WERI-Rb-1 (cell line): Measurements from ENCODE around the gene WNT5A.

Experiments used
- DNase-seq: peaks from one replicate; pipeline ENCODE4 v3.0.0-alpha.2; 2020
- H3K27ac ChIP-seq: fragments of 250-450 bp; sonication (Bioruptor Pico); 2 replicates; pipeline ENCODE4 v1.5.1; 2020; ENCODE audit warnings: mild to moderate bottlenecking, moderate library complexity
- H3K27me3 ChIP-seq: fragments of 250-450 bp; sonication (Bioruptor Pico); 2 replicates; pipeline ENCODE4 v1.5.1; 2021; ENCODE audit warnings: mild to moderate bottlenecking, low read depth, moderate library complexity; ENCODE audit not compliant: insufficient read depth, severe bottlenecking
- H3K36me3 ChIP-seq: fragments of 250-450 bp; sonication (Bioruptor Pico); 2 replicates; pipeline ENCODE4 v1.5.1; 2020; ENCODE audit warnings: mild to moderate bottlenecking, moderate library complexity
- H3K4me3 ChIP-seq: 2 replicates; pipeline ENCODE4 v1.5.1; 2011; ENCODE audit warnings: low read depth, mild to moderate bottlenecking, control low read depth, low read length
- H3K9me3 ChIP-seq: fragments of 250-450 bp; sonication (Bioruptor Pico); 2 replicates; pipeline ENCODE4 v1.5.1; 2021; ENCODE audit warnings: mild to moderate bottlenecking, moderate library complexity; ENCODE audit not compliant: severe bottlenecking
- CTCF ChIP-seq: IDR thresholded peaks from 2 replicates; pipeline ENCODE4 v1.5.1; 2011; ENCODE audit warnings: low read depth, mild to moderate bottlenecking, control low read depth, inconsistent platforms, low read length

The WNT5A gene

GRCh38 chr3:55486857-55487380 lies at the start of gene WNT5A:
Gene WNT5A (minus strand): TSS chr3:55487306. CDS start chr3:55486985, 321 bp downstream.
- H3K27me3 ChIP-seq = peaks cover 44% of the 10 kb centered on the region
- no peaks in the 10 kb centered on the region for H3K36me3 ChIP-seq
- H3K4me3 ChIP-seq = peak within 1 kb of the TSS; percentile 84
- H3K27ac ChIP-seq = no peak within 1 kb of the TSS
- H3K9me3 ChIP-seq = no peaks in the 10 kb centered on the region
- DNase-seq = peak; percentile 39
- no peak for TF ChIP-seq CTCF

- Histone ChIP-seq H3K36me3 (no peaks in the 10 kb centered on the region), H3K9me3 (no peaks in the 10 kb centered on the region), H3K27ac (no peak overlapping the region), H3K4me3 (no peak overlapping the region), H3K27me3 (no peaks in the 10 kb centered on the region)
- no peak for TF ChIP-seq CTCF
- no peak for DNase-seq
Observed at GRCh38 chr3:55534876-55535275, 47.8 kb upstream of the WNT5A start.

- no peak for TF ChIP-seq CTCF
- no peaks in the 10 kb centered on the region for H3K36me3 ChIP-seq
- H3K4me3 ChIP-seq = no peak overlapping the region
- no peaks in the 10 kb centered on the region for H3K27me3 ChIP-seq
- no peak overlapping the region for H3K27ac ChIP-seq
- no peak for DNase-seq
- no peaks in the 10 kb centered on the region for H3K9me3 ChIP-seq
Observed at GRCh38 chr3:55532806-55533205, 45.7 kb upstream of the WNT5A start.

- no peak overlapping the region for H3K27ac ChIP-seq
- no peak overlapping the region for H3K4me3 ChIP-seq
- TF ChIP-seq CTCF = no peak
- DNase-seq = no peak
- H3K9me3 ChIP-seq = no peaks in the 10 kb centered on the region
- H3K27me3 ChIP-seq = no peaks in the 10 kb centered on the region
- no peaks in the 10 kb centered on the region for H3K36me3 ChIP-seq
Observed at GRCh38 chr3:55531321-55531720, 44.2 kb upstream of the WNT5A start.

GRCh38 chr3:55527361-55527760 lies 40.3 kb upstream of the WNT5A start:
- TF ChIP-seq CTCF = no peak
- no peak for DNase-seq
- Histone ChIP-seq H3K27me3 (no peaks in the 10 kb centered on the region), H3K36me3 (no peaks in the 10 kb centered on the region), H3K4me3 (no peak overlapping the region), H3K27ac (no peak overlapping the region), H3K9me3 (no peaks in the 10 kb centered on the region)

- Histone ChIP-seq H3K27me3 (no peaks in the 10 kb centered on the region), H3K4me3 (no peak overlapping the region), H3K9me3 (no peaks in the 10 kb centered on the region), H3K27ac (no peak overlapping the region), H3K36me3 (no peaks in the 10 kb centered on the region)
- TF ChIP-seq CTCF = no peak
- DNase-seq = no peak
Observed at GRCh38 chr3:55526332-55527030, 39.4 kb upstream of the WNT5A start.
